Measurements from ENCODE around the gene COQ2.

GRCh38 chr4:83258461-83258860, 26.1 kb downstream of the COQ2 start:
- TF ChIP-seq CTCF (conservative IDR thresholded peaks at IDR 0.05; ENCODE audit: low read length) (no peak), EZH2phosphoT487 (IDR thresholded peaks at IDR 0.05; ENCODE audit: borderline replicate concordance, low read depth, low read length) (no peak)
